HG02763 (cell line): ENCODE measurements around the gene ANKFN1.

Experiments used
- ATAC-seq: cut with Tn5 transposase; IDR thresholded peaks from one replicate; pipeline ENCODE4 v1.9.1; 2021; ENCODE audit warnings: mild to moderate bottlenecking, moderate library complexity; ENCODE audit not compliant: unreplicated experiment

Gene ANKFN1

GRCh38 chr17:56152874-56153602 lies at the start of gene ANKFN1:
Gene ANKFN1, plus strand, starts transcription at chr17:56153475. Its CDS starts 59,193 bp downstream, at chr17:56212668.
- ATAC-seq: no peak

- peak; percentile 60 for ATAC-seq
Measured at GRCh38 chr17:56108811-56109284, 44.4 kb upstream of the ANKFN1 start.

GRCh38 chr17:56109836-56110235 lies 43.4 kb upstream of the ANKFN1 start:
- no peak for ATAC-seq

GRCh38 chr17:56110463-56111135 lies 42.7 kb upstream of the ANKFN1 start:
- ATAC-seq: no peak

- no peak for ATAC-seq
Measured at GRCh38 chr17:56111706-56112485, 41.4 kb upstream of the ANKFN1 start.

- ATAC-seq: no peak
Measured at GRCh38 chr17:56113486-56113885, 39.8 kb upstream of the ANKFN1 start.

- no peak for ATAC-seq
Measured at GRCh38 chr17:56114469-56114868, 38.8 kb upstream of the ANKFN1 start.

- ATAC-seq: no peak
Measured at GRCh38 chr17:56119191-56119590, 34.1 kb upstream of the ANKFN1 start.

GRCh38 chr17:56119936-56120335 lies 33.3 kb upstream of the ANKFN1 start:
- no peak for ATAC-seq

GRCh38 chr17:56121191-56122051 lies 31.9 kb upstream of the ANKFN1 start:
- ATAC-seq: no peak

- ATAC-seq: no peak
Measured at GRCh38 chr17:56125830-56126819, 27.1 kb upstream of the ANKFN1 start.

GRCh38 chr17:56130026-56130425 lies 23.2 kb upstream of the ANKFN1 start:
- no peak for ATAC-seq

- no peak for ATAC-seq
Measured at GRCh38 chr17:56130631-56131030, 22.6 kb upstream of the ANKFN1 start.

- ATAC-seq: no peak
Measured at GRCh38 chr17:56131431-56131830, 21.8 kb upstream of the ANKFN1 start.

GRCh38 chr17:56136301-56136700 lies 17.0 kb upstream of the ANKFN1 start:
- ATAC-seq: no peak

- ATAC-seq: no peak
Measured at GRCh38 chr17:56141046-56141839, 12.0 kb upstream of the ANKFN1 start.

GRCh38 chr17:56142325-56142724 lies 10.9 kb upstream of the ANKFN1 start:
- no peak for ATAC-seq

GRCh38 chr17:56142781-56143180 lies 10.5 kb upstream of the ANKFN1 start:
- ATAC-seq: no peak

GRCh38 chr17:56144223-56144622 lies 9.1 kb upstream of the ANKFN1 start:
- ATAC-seq: no peak
